M059J (cell line): ENCODE results near the gene LARGE1. TPM values are rescaled to one million over a fixed set of nuclear protein-coding genes. Genes with fewer than 3 reads are reported as not detected.
A peak's percentile ranks its signal among the peaks of the same experiment; 100 is the strongest.
"Not testable (repeated sequence)": the region's sequence is repeated elsewhere in the genome, so short reads cannot be mapped to it uniquely, and the experiment has no call there.

ENCODE experiments used
- DNase-seq: peaks from one replicate; pipeline ENCODE4 v3.0.0-alpha.2; 2012; ENCODE audit warnings: low read depth
- total RNA-seq: library from RNA; depleted of rRNA; stranded (reverse); fragments of >200 nt; shearing (Covaris generic); gene quantifications from 2 replicates; pipeline ENCODE4 v1.2.3, GENCODE V29; 2014

LARGE1 gene
- total RNA-seq, 1 experiment from 2014 or later = 3.4 TPM

DNA sequence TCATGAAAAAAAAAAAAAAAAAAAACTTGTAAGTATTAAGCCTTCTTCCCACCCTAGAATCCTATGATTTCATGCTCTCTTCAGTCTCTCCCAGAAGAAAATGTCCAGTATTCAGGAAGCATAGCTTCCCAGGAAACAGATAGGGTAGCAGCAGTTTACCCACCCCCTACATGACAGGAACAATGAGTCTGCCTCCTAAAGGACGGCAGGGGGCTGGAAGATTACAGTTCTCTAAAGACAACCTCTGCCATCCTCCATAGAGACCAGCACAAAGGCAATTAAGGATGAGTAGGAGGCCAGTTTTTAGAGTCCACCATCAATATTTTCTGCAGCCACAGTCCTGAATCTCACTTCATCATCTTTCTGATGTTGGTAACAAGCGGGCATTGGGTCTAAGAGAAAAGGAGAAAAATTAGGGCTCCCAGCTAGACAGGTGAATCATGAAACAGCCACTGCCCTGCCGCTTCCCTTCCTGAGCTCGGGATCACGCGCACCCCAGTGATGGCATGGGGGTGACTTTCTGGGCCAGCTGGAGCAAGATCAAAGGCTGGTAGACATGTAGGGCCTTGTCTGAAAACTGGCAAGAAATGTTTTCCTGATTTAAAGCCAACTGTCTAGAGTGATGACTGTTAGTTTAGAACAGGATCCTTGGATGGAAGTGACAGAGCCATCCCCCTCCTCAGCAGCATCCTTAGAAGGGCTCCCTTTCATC, 322.8 kb downstream of the LARGE1 start:
- no peak for DNase-seq

DNA sequence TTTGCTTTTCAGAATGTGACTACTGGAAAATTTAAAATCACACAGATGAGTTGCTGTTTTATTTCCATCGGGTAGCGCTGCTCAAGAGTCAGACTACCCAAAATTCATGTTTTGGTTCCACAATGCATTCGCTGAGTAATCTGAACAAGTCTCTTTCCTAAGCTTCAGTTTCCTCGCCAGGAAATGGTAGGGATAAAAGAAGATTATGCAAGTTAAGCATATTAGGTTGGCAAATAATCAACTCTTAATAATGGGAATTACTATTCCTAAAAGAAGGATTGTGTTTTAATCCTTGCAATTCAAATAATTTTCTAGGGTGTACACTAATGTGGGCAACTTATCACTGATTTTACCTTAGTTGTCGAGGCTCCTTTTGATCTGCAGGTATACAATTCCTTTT, 326.5 kb downstream of the LARGE1 start:
- DNase-seq = no peak

DNA sequence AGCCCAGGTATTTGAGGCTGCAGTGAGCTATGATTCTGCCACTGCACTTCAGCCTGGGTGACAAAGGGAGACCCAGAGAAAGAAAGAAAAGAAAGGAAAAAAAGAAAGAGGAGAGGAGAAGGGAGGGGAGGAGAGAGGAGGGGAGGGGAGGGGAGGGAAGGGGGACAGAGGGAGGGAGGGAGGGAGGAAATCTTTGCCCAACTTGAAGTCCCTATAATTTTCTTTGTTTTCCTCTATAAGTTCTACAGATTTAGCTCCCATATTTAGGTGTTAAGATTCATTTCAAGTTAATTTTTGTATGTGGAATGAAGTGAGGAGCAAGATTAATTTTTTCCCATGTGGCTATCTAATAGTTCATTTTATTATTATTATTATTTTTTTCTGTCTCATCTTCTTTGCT, 328.3 kb downstream of the LARGE1 start:
- no peak for DNase-seq

DNA sequence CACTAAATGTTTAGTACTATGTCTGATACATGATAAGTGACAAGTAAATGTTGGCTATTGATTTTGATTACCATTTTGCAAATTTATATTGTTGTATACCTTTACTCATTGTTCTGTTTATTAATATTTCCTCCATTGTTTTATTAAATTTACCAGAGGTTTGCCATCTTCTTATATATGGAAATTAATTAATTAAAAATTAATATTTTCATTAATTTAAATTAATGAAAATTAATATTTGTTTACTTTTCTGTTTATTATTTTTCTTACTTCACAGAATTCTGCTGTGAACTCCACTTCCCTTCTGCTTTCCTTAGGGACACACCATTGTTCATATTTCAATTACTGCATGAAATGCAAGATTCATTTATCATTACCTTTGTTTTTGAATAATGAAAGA, 331.0 kb downstream of the LARGE1 start:
- DNase-seq = no peak

DNA sequence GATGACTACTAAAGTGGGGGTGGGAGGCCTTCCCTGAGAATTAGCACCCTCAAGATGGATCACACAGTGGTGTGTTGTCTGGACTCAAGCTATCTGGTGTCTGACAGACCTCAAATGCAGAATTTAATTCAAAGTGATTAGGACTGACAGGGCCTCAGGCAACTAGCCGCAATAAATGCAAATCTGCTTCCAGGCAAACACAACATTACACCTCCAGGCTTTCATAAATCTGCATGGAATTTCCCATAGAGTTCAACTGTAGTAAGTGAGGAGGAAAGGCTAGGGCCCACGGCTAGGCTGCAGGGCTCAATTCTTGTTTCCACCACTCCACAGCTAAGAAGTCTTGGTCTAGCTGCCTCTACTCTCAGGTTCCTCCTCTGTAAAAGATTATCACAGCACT, 331.4 kb downstream of the LARGE1 start:
- no peak for DNase-seq

DNA sequence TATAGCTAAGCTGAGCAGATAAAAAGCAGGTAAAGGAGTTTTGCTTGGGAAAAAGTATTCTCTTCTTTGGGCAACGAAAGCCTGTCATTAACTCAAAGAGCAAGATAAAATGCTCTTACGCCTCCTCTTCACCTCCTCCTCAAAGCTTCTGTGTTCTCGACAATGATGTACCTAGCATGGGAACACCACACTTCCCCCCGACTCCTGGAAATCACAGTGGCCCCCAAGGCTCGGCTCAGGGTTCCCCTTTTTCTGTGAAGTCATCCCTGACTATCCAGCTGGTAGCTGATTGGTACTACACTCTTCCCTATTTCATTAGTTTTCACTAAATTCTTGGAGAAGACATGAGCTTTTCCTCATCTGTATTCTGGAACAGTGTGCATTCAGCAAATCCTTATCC, 336.1 kb downstream of the LARGE1 start:
- no peak for DNase-seq

DNA sequence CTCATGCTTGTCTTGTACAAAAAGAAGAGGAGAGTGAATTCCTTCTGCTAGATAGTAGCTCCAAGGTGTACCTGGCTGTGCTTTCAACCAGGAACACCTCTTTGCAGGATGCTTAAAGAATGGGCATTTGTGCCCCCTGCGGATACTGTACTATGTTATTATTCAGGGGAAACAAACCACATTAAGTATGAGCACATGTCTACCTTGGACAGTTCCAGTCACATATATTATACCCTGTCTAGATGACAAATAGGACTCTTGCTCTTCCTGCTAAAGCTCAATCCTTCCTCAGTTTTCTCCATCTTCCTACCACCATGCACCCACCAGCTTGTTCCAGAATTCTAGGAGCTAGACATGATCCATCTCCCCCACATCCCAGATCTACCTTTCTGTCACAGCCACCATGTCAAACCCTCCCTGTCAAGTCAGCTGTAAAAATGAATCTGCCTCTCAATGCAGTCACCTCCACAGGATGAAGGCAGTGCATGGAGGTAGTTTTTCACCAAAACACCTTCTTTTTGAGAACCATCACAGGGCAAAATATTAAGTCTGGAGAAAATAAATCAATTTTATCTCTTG, 337.4 kb downstream of the LARGE1 start:
- DNase-seq = no peak

DNA sequence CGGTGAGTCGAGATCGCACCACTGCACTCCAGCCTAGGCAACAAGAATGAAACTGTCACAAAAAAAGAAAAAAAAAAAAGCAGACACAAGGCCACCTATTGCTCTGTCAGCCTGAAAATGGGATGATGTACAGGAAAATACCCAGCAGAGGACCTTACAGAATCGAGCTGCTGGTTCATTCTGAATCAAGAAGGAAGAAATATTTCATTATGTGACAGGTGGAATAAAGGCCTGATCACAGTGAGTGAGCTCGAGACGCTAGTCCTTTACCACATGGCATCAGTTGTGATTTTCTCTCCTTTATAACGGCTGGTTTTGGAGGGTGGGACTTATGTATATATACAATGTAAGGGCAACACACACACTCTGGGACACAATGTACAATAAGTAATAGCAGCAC, 340.0 kb downstream of the LARGE1 start:
- no peak for DNase-seq

DNA sequence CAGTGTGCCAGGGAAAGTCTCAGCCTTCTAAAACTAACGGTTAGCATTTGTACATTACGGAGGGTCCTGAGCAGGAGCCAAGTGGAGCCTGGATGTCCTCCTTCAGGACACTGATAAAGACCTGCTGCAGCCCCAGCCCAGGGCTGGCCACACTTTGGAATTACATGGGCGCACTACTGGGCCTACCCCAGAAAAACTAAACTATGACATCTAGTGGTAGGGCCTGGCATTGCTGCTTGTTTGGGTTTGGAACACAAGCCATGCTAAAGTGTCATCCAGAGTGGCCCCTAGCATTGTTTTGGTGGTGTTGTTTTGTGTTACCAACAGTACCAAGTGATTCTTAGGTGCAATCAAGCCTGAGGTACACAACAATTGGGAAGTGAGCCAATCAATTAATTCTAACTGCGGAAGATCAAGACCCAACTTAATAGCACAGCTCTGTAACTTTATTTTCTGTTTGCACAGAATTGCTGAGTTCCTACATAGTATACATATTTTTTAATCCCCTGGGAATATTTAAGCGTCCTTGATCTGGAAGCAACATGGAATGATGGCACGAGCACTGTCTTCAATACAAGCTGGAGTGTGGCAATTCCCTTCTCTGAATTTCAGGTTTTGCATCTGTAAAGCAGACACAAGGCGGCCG, 340.7 kb downstream of the LARGE1 start:
- DNase-seq = peak; percentile 18

DNA sequence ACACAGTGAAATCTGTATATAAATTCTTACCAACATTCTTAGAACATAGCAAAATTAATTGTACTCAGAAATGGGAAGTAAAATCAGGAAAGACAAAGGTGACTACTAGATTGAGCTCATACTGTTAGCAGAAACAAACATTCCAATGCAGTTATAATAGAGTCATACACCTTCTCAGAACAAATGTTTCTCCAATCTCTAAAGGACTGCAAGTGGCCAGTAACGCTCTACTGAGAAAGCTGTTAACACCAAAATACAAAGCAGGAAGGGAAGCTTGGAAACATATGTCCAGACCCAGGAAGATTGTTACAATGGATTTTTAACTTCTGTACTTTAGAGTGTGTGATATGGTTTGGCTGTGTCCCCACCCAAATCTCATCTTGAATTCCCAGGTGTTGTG, 341.5 kb downstream of the LARGE1 start:
- no peak for DNase-seq

DNA sequence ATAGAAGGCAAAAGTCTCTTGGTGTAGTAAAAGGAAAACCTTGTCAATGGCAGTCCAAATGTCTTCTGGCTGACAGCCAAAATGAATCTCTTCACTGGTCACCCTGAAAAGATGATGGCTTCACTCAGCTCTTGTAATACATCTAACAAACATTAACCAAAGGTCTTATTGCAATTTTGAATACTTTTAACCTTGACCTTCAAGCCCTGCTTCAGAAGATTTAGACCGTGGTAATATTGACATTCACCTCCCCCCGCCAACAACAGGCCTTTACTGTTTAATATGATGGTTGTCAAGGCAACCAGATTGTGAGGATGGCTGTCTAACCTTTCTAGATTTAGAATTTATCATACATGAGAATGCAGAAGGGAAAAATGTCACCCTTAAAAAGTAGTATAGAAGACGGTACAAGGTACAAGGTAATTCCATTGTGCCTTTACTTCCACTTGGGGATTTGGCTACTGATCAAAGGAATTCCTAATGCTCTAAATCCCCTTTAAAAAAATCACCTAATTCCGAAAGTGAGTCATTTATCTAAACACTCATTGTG, 342.3 kb downstream of the LARGE1 start:
- DNase-seq = no peak

DNA sequence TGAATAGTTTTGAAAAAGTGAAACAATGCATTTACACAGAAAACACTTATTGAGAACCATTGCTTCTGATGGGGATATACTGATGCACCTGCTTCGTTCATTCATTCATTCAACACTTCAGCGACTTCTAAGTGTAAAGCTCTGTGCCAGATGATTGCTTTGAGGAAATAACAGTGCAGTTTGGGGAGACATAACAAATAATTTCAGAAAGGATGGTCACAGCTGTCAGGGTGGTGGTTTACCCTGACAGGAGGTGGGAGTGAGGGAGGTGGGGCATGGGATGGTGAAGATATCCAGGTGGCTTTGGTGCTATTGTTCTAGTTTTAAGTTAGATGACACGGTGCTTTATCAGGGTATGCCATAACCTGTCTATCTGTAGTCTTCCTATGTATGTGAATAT, 344.1 kb downstream of the LARGE1 start:
- DNase-seq = no peak

DNA sequence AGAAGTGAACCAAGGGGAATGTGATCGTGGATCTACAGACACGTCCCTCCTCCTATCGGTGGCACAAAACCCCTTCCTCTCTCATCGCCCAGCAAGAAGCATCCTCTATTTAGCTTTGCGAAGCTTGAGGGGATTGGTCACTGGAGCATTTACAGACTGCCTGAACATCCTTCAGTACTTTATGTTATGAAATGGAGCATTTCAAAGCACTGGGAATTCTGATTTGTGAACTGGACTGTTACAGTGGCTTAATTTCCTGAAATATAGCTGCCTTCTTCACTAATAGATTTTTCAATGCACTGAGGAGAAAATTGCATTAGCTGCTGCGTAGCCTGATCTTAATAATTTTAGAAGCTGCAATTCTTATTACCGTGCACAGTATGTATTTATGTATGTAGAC, 344.5 kb downstream of the LARGE1 start:
- no peak for DNase-seq

DNA sequence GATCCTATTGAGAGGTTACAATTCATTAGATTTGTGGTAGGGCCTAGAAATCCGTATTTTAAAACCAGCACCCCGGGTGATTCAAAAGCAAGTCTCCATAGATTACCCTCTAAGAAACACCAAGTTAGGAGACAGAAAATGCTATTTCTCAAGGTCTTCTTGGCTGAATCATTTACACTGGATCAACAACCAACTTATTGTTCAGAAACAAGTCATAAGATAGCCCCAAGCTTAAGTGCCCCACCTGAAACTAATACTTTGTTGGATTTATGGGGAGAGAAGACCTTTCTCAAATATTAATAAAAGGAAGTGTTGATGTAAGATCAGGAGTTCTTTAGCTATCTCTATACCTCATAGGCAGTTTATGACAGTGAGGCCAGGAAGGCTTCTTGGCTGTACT, 345.2 kb downstream of the LARGE1 start:
- no peak for DNase-seq

DNA sequence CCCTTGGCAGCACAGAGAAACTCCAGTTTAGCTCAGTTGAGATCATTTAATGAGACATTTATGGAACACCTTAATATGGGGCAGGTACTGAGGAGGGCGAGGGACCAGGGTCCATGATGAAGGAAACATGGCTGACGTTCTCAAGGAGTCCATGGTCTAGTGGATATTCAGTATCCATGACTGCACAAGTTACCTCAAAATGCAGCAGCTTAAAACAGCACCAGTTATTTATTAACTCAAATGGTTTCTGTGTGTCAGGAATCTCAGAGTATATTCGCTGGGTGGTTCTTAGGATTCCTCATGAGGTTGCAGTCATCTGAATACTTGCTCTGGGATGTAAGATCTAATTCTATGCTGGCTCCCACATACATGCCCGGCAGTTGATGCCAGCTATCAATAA, 346.8 kb downstream of the LARGE1 start:
- no peak for DNase-seq

DNA sequence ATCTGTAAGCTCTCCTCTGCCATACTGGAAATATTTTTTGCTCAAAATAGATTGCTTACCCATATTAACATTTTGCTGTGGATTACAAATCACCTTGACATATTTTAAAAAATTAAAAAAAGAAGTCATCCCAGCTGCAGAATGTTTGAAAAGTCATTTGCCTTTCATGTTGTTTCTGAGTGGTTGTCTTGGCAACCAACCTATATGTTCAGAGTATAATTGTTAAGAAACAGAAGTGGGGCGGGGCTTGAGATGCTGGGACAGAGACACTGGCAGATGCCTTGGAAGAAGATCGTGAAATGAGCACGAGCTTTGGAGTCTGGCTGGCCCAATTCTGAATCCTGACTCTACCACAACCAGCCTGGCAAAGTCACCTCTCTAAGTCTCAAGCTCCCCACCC, 348.2 kb downstream of the LARGE1 start:
- no peak for DNase-seq

DNA sequence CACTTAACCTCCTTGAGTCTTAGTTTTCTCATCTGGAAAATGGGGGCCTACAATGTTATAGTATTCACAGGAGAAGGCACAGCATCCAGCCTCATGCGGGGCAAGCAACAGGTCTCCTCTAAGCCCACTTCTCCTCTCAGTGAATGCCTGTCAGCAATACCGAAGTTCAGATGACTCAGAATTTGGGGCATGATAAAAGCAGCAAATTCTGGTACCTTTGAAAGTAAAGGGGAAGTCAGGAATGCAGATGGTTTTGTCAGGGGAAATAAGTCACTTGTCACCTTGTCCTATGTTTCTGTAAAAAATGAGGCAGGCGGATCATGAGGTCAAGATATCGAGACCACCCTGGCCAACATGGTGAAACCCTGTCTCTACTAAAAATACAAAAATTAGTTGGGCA, 350.2 kb downstream of the LARGE1 start:
- DNase-seq = no peak

DNA sequence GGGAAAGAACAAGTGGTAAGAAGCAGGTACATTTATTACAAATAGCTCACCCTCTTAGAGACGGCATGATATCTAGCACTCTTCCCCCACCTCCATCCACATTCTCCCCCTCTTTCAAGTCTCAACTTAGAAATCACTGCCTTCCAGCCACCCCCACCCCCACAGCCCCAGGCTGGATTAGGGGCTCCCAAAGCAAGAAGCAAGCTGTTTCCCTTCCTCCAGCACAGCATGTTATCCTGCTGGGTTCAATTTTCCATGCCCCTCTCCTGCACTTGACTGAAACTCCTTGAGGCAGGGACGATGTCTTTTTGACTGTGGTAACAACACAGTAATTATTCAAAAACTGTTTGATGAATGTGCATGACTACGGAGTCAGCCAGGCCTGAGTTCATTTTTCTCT, 350.7 kb downstream of the LARGE1 start:
- no peak for DNase-seq

DNA sequence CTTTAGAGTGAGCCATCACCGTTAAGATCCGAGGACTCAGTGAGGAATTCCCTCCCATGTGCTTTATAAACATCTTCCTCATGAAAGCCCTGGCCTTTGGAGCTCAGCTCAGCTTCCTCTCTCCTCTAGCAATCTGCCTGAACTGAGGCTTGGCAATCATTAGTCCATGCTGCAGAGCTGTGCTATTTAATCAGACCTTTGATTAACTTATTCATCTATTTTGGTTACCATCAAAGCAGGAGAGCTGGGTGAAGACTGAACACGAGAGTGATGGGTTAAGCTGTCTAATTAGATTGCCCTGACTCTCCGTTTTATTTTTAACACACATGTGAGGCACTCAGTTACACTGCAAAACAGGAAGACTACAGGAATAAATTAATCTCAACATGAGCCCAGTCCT, 351.3 kb downstream of the LARGE1 start:
- no peak for DNase-seq

DNA sequence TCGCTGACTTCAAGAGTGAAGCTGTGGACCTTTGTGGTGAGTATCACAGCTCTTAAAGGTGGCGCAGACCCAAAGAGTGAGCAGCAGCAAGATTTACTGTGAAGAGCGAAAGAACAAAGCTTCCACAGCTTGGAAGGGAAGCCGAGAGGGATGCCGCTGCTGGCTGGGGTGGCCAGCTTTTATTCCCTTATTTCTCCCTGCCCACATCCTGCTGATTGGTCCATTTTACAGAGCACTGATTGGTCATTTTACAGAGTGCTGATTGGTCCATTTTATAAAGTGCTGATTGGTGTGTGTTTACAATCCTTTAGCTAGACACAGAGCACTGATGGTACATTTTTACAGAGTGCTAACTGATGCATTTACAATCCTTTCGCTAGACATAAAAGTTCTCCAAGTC, 353.8 kb downstream of the LARGE1 start:
- not testable (repeated sequence) for DNase-seq

DNA sequence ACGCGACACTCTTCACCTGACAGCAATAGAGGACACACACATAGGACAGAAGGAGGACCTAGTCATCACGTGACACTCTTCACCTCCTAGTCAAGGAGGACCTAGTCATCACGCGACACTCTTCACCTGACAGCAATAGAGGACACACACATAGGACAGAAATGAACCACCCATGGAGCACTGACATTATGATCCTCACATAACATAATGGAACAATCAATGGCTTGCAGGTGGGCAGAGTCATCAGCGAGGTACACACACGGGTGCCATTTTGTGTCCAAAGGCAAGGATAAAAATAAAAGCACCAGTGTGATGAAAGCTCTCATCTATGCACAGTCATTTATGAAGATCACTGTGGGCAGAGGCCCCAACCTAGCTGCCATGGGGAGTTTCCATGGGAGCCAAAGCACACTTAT, 354.7 kb downstream of the LARGE1 start:
- no peak for DNase-seq

DNA sequence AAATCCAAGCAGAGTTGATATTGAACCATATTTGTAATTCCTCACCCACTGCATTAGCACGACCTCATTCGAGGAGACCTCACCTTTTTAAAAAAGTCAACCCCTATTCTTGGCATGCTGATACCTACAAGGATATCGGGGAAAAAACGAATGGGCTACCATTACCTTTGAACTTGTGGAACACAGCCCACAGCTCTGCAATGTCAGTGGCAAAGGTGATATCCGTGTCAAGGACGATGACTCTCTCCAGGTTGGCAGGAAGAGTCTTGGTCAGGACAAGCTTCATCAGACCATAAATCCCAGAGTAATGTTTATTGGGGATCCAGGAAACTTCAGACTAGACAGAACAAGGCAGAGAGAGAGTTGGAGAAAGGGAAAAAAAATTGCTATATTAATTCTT, 355.6 kb downstream of the LARGE1 start:
- no peak for DNase-seq
